ENCODE measurements around the gene PEX12.

- TF ChIP-seq CTCF (IDR thresholded peaks at IDR 0.05) = no peak
- TF ChIP-seq POLR2A (IDR thresholded peaks at IDR 0.05) = no peak
- no peak for TF ChIP-seq POLR2AphosphoS5 (IDR thresholded peaks at IDR 0.05)
Observed at GRCh38 chr17:35618628-35619027, 40.3 kb upstream of the PEX12 start.
